ENCODE measurements around the gene STX10.

Gene STX10

DNA sequence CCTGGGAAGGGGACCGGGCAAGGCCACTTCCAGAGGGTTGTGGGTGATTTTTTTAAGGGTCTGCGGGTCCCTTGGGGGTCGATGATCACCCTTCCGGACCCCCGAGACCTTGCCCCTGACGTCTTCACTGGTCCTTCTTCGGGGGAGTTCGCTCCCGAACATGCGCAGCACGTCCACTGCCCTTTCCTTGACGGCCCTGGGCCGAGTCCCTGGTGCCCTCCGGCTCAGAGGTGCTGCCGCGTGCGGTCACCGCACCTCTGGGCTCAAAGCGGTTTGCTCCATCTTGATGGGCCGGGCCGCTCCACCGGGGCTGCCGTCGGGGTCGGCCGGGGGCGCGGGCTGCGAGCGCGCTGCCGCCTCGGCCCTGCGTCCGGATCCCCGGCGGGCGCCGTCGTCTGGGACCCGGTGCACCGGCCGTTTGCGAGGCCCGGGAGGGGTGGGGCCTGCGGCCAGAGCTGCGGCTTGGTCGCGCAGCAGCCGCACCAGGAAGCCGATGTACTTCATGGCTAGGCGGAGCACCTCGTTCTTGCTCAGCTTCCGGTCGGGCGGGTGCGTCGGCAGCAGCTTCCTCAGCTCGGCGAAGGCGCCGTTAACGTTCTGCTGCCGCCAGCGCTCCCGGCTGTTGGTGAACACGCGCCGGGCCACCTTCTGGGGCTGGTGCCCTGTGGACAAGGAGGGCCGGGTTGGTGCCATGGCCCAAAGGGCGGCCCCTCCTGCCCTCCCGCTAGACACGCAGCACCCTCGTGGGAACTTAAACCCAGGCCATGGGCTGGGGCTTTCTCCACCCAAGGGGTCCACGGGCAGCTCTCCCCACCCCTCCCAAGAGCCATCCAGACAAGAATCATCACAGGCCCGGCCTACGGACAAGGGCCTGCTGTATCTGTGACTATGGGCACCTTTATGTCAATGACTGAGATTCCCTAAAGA lies 50.8 kb downstream of the STX10 start:
- no peak for DNase-seq

DNA sequence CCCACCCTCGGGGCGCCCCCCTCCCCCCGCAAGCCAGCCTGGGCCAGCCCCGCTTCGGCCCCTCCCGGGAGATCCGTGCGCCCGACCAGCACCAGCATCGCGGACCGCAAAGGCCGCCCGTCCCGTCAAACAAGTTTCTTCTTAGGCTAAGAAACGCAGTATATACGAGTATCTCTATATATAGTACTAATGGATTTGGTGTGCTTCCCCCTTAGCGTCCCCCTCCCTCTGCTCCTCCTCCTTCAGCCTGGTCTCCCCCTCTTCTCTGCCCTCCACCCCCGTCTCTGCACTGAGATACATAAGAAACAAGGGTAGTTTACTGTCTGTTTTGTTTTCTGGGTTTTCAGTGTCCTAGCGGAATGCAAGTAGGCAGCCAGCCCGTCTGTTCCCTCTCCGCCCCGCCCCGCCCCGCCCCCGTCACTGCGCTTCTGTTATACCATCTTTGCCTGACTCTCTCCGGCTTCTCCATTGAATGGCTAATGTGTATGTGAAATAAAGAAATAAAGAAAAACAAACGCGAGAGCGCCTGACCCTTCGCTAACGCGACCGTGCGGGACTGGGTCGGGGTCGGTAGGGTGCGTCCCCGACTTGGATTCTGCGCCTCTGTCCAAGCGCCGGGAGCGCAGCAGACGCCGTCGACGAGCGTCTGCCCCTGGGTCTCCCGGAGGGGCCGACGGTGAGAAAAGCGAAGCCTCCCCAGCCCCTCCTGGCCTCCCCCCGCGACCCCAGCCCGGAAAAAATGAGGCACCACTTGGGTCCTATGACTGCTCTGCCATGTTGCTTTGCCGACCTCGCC lies 51.7 kb downstream of the STX10 start:
- no peak for DNase-seq

DNA sequence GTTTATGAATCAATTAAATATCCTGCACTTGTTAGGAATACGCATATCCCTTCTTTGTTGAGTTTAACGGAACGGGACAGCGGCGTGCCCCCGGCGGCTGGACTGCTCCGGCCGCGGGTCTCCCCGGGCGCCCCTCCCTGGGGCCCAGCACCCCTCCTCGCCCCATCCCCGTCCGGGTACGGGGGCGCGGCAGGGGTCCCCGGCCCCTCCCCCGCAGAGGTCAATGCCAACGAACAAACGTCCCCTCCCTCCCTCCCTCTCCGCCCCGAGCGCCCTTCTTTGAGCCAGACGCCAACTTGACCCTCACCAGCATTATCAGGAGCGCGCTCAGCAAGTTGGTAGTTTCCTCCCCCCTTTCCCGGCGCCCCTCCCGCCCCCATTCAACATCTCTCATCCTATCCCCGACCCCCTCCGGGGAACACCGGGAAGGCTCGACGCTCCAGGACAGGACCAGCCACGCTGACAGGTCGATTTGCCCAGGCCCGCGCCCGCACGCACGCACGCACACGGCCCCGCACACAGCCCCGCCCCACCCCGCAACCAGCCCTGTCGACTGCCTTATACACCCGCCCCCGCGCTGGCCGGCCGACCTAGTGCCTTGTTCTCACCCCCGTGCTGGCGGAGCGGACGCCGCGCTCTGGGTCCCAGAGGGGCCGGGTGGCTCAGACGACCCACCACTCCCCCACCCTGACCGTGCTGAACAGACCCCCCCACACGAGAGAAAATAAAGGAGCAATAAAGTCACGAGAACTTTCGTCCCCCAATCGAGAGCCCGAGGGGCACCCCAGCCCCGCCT lies 52.5 kb downstream of the STX10 start:
- DNase-seq = no peak

DNA sequence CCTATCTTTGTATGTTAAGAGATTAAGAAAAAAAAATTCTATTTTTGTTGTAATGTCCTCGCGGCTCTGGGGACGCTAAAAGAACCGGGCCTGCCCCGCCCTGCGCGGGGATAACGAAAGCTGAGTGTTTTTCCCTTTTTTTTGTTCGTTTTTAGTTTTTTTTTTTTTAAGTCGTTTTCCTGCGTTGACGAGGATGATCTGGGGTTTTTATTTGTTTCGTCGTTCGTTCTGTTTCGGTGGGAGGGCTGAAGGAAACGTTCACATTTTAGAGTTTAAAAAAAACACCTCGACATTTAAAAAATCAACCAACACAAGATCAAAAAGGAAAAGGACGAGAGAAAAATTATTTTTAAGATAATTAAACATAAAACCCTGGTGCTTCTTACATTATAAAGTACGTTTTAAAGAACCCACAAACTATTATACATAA lies 53.1 kb downstream of the STX10 start:
- no peak for DNase-seq

DNA sequence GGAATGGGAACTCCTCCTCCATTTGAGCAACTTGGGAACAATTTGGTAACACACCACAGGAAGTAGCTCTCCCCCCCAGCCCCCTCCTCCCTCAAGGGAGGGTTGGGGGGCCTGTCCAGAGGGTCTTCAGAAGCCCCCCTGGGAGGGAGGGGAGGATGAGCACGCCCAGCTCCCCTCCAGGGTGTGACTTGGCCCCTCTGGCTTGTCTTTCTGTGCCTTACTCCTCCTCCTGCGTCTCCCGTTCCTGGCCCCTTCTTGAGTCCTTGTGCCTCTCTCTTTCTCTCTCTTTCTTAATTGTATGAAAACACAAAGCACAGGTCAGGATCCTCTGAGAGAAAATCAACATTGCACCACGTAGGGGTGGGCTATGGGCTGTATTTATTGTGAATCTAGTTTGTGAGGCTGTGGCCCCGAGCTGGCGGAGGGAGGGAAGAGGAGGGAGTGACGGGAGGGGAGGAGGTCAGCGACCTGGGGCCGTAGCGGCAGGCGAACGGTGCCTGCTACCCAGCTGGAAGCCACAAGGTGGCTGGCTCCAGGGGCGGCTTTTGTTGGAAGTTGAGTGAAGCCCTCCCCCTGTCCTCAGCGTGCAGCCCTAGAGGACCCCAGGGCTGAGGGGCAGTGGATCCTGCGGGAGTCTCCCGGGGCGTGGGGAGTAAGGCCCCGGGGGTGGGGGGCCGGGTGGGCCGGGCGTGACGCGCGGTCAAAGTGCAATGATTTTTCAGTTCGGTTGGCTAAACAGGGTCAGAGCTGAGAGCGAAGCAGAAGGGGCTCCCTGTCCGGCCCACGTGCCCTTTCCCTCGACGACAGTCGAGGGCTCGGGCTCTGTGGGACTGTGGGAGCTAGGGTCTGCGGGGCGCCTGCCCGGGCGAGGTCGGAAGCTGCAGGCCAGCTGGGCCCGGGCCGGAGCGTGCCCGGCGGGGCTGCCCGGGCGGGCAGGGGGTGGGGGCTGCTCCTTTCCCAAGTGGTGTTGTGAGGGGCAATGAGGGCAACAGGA lies 53.9 kb downstream of the STX10 start:
- no peak for DNase-seq

DNA sequence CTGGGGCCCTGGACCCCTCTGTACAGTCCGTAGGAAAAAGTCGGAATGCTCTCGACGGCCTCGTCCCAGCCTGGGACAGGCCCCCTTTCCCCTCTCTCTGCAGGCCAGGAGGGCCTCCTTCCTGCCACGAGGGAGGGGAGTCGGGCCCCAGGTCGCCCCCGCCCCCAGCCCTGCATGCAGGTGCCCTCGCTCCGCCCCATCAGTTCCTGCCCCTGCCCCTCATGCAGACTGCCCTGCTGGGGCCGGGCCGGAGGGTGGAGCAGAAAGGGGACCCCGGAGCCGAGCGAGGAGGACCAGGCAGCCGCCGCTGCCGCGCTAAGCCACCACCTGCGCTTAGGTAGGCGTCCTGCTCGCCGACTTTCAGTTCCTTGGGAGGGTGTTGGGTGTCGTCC lies 54.8 kb downstream of the STX10 start:
- DNase-seq = no peak

DNA sequence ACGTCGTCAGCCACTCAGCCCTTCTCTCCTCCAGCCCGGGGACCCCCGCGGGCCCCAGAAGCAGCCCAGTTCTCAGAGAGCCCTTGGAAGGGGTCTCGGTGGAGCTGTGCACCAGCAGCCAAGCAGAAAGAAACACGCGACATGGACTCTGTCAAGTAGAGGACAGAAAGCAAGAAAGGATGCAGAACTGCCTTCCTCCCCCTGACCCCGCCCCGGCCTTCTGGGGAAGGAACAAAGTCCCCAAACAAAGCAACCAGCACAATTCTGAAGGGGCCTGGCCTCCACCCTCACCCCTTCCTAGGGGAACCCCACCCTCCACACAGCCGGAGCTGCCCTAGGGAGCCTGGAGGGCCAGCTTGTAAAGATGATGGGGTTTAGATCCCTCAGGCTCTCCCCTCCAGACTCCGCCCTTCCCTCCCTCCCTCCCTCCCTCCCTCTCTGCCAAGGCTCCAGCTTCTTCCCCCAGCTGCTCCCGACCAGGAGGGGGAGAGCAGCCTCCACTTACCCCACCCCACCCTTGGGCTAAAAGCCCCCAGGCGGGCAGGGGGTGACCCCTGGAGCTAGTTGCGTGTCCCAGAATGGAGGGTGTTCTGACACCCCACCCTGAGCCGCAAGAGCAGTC lies 55.3 kb downstream of the STX10 start:
- no peak for DNase-seq

DNA sequence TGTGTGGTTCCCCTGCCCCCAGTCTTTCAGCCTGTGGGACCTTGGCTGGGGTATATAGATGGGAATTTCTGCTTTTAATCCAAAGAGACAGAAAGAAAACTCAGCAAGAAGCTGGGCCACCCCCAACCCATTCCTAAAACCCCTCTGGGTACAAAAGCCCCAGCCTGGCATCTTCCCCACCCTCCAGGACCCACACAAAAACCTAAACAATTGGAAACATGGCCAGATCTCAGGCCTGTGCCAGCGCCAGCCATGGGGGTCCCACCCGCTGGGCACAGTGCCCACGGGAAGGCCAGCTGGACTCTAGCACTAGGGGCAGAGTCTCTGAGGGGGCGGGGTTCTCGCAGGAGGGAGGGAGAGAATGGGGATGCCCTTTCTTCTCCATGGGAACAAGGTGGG lies 56.1 kb downstream of the STX10 start:
- no peak for DNase-seq
